Stomach (tissue), 9 donors: ENCODE results near the gene REG1A. TPM values are rescaled to one million over a fixed set of nuclear protein-coding genes. Genes with fewer than 3 reads are reported as not detected.
A peak's percentile ranks its signal among the peaks of the same experiment; 100 is the strongest.

Experiments used
- DNase-seq, 2 donors: peaks; one replicate each; pipeline versions ENCODE4 v3.0.0 to v3.0.0-alpha.2; 2013 to 2019
- H3K27ac ChIP-seq, 5 donors: fragments of 200-600 bp in 4 of 5; sonication (generic) in 4 of 5; one replicate each; pipeline ENCODE4 v1.5.1; 2013 to 2019; ENCODE audit warnings: mild to moderate bottlenecking in 1 of 5, moderate library complexity in 1 of 5
- H3K27me3 ChIP-seq, 3 donors: fragments of 200-600 bp; sonication (generic); one replicate each; pipeline ENCODE4 v1.5.1; 2017 to 2019; ENCODE audit warnings: mixed run types in 1 of 3
- H3K36me3 ChIP-seq, 4 donors: fragments of 200-600 bp; sonication (generic); 1 replicate in 3 of 4; 2 replicates in 1 of 4; pipeline ENCODE4 v1.5.1; 2016 to 2019
- H3K4me1 ChIP-seq, 4 donors: fragments of 200-600 bp; sonication (generic); one replicate each; pipeline ENCODE4 v1.5.1; 2016 to 2019
- H3K4me3 ChIP-seq, 4 donors: fragments of 200-600 bp; sonication (generic) in 3 of 4; one replicate each; pipeline ENCODE4 v1.5.1; 2016 to 2019; ENCODE audit warnings: mild to moderate bottlenecking in 1 of 4
- H3K9me3 ChIP-seq, 4 donors: fragments of 200-600 bp; sonication (generic); one replicate each; pipeline ENCODE4 v1.5.1; 2016 to 2019
- CTCF ChIP-seq, 7 experiments: fragments of 450-650 bp in 4 of 7; fragments of 200-600 bp in 3 of 7; sonication (generic) in 3 of 7; IDR thresholded peaks; one replicate each; pipeline ENCODE4 v1.5.1; 2016 to 2019; ENCODE audit warnings: antibody characterized with exemption in 7 of 7, control low read depth in 2 of 7, mild to moderate bottlenecking in 1 of 7
- EP300 ChIP-seq: sonication (generic); formaldehyde crosslinking; IDR thresholded peaks from one replicate; pipeline ENCODE4 v1.6.1; 2017; ENCODE audit warnings: antibody characterized with exemption
- POLR2A ChIP-seq, 4 donors: fragments of 450-650 bp; IDR thresholded peaks; one replicate each; pipeline ENCODE4 v1.6.1; 2016; ENCODE audit warnings: antibody characterized with exemption in 4 of 4, control low read depth in 2 of 4, mild to moderate bottlenecking in 1 of 4, moderate library complexity in 1 of 4
- POLR2AphosphoS5 ChIP-seq, 3 donors: sonication (generic); formaldehyde crosslinking; IDR thresholded peaks; one replicate each; pipeline ENCODE4 v1.6.1; 2016; ENCODE audit warnings: antibody characterized with exemption in 3 of 3
- WGBS, 5 donors: extraction: QIAGEN DNeasy Blood & Tissue Kit in 3 of 5; methylation state at CpG; one replicate each; pipeline versions ENCODE4 v1.1.5 to v1.1.7; 2013 to 2018; 5-methylcytosine and 5-hydroxymethylcytosine counted together
- intact Hi-C: fragments of 100-400 bp; cut with DNase I; formaldehyde crosslinking; loops from one replicate; pipeline ENCODE4 v1.15.1; 2023; ENCODE audit warnings: low total_unique reads
- polyA plus RNA-seq, 3 donors: library from polyadenylated mRNA; stranded (reverse); fragments of 200-250 nt; gene quantifications; one replicate each; pipeline ENCODE4 v1.2.3, GENCODE V29; 2013
- total RNA-seq, 5 donors: library from RNA; depleted of rRNA; stranded (reverse); fragments of >200 nt; gene quantifications; one replicate each; pipeline versions ENCODE4 v1.1.0 to v1.2.3, GENCODE V29; 2014 to 2016
- donor health status: healthy with polysubstance abuse.
- donor health status: Bipolar disorder and iron deficiency.
- donor health status: healthy.

Gene REG1A
- total and polyA plus RNA-seq, 8 donors: 2.3 to 3,714 (median 462) TPM; not detected in 1

GRCh38 chr2:79090693-79091092 is 29.6 kb upstream of the REG1A start:
- DNase-seq: no peak
- 89 to 97% (median 93%) methylated on average over 4 of the region's 4 CpGs for WGBS, 5 donors
- Histone ChIP-seq H3K9me3 (no peaks in the 10 kb centered on the region), H3K27me3 (no peaks in the 10 kb centered on the region), H3K4me1 (no peaks in the 10 kb centered on the region), H3K27ac (no peak overlapping the region), H3K36me3 (no peaks in the 10 kb centered on the region), H3K4me3 (no peak overlapping the region)
- intact Hi-C loops: no loop called here
- TF ChIP-seq EP300 (no peak), POLR2A (IDR thresholded peaks at IDR 0.05) (no peak), POLR2AphosphoS5 (IDR thresholded peaks at IDR 0.05) (no peak), CTCF (IDR thresholded peaks at IDR 0.05) (no peak)

- DNase-seq: no peak
- H3K36me3 ChIP-seq: no peaks in the 10 kb centered on the region
- H3K9me3 ChIP-seq: peaks cover 0 to 12% (median 4%) of the 10 kb centered on the region in 4 donors
- WGBS, 5 donors: 89 to 97% (median 92%) methylated on average over 6 of the region's 6 CpGs
- H3K27ac ChIP-seq: no peak overlapping the region
- TF ChIP-seq EP300 (no peak), POLR2A (IDR thresholded peaks at IDR 0.05) (no peak), POLR2AphosphoS5 (IDR thresholded peaks at IDR 0.05) (no peak), CTCF (IDR thresholded peaks at IDR 0.05) (no peak)
- intact Hi-C loops: no loop called here
- H3K27me3 ChIP-seq: no peaks in the 10 kb centered on the region
- H3K4me1 ChIP-seq: no peaks in the 10 kb centered on the region
- H3K4me3 ChIP-seq: no peak overlapping the region
Observed at GRCh38 chr2:79097843-79098242, 22.4 kb upstream of the REG1A start.

GRCh38 chr2:79099140-79099686 is 21.1 kb upstream of the REG1A start:
- DNase-seq: peak in 1 of 2 donors; percentile 9
- 57 to 74% (median 66%) methylated on average over 7 of the region's 7 CpGs for WGBS, 5 donors
- no peaks in the 10 kb centered on the region for H3K27me3 ChIP-seq
- no peak overlapping the region for H3K27ac ChIP-seq
- H3K4me3 ChIP-seq: no peak overlapping the region
- H3K9me3 ChIP-seq: peaks cover 0 to 12% (median 4%) of the 10 kb centered on the region in 4 donors
- intact Hi-C loops: no loop called here
- no peak for TF ChIP-seq POLR2A (IDR thresholded peaks at IDR 0.05)
- TF ChIP-seq CTCF (IDR thresholded peaks at IDR 0.05): no peak
- TF ChIP-seq EP300: no peak
- no peak for TF ChIP-seq POLR2AphosphoS5 (IDR thresholded peaks at IDR 0.05)
- no peaks in the 10 kb centered on the region for H3K4me1 ChIP-seq
- H3K36me3 ChIP-seq: no peaks in the 10 kb centered on the region

GRCh38 chr2:79100285-79100684 is 20.0 kb upstream of the REG1A start:
- intact Hi-C loops: no loop called here
- TF ChIP-seq POLR2AphosphoS5 (IDR thresholded peaks at IDR 0.05) (no peak), EP300 (no peak), POLR2A (IDR thresholded peaks at IDR 0.05) (no peak), CTCF (IDR thresholded peaks at IDR 0.05) (no peak)
- no peak for DNase-seq
- H3K27me3 ChIP-seq: no peaks in the 10 kb centered on the region
- no peaks in the 10 kb centered on the region for H3K36me3 ChIP-seq
- H3K27ac ChIP-seq: no peak overlapping the region
- H3K9me3 ChIP-seq: peaks cover 0 to 12% (median 4%) of the 10 kb centered on the region in 4 donors
- WGBS, 5 donors: 86 to 96% (median 93%) methylated on average over 1 of the region's 1 CpG
- no peaks in the 10 kb centered on the region for H3K4me1 ChIP-seq
- no peak overlapping the region for H3K4me3 ChIP-seq
